Activated naive CD8-positive, alpha-beta T cell (primary cell): ENCODE data around the gene C15orf62.

Experiments used
- H3K27ac Mint-ChIP-seq: one replicate; pipeline ENCODE4 v1.8.0; 2021; ENCODE audit warnings: mixed read lengths
- H3K27me3 Mint-ChIP-seq: one replicate; pipeline ENCODE4 v1.8.0; 2021; ENCODE audit warnings: mixed read lengths
- H3K36me3 Mint-ChIP-seq: one replicate; pipeline ENCODE4 v1.8.0; 2021; ENCODE audit warnings: mixed read lengths
- H3K4me1 Mint-ChIP-seq: one replicate; pipeline ENCODE4 v1.8.0; 2021; ENCODE audit warnings: low read depth, mixed read lengths
- H3K4me3 Mint-ChIP-seq: one replicate; pipeline ENCODE4 v1.8.0; 2021; ENCODE audit warnings: mild to moderate bottlenecking, mixed read lengths
- H3K9me3 Mint-ChIP-seq: one replicate; pipeline ENCODE4 v1.8.0; 2021; ENCODE audit warnings: low read depth, mixed read lengths

The C15orf62 gene

GRCh38 chr15:40769274-40770146 is at the start of gene C15orf62:
C15orf62 (plus strand) TSS chr15:40769980; CDS start chr15:40770496, 516 bp downstream.
- Mint-ChIP-seq H3K4me1 (peaks cover 36% of the 10 kb centered on the region), H3K27me3 (no peaks in the 10 kb centered on the region), H3K4me3 (peak within 1 kb of the TSS; percentile 79), H3K9me3 (no peaks in the 10 kb centered on the region), H3K27ac (peak within 1 kb of the TSS; percentile 95), H3K36me3 (no peaks in the 10 kb centered on the region)

DNA sequence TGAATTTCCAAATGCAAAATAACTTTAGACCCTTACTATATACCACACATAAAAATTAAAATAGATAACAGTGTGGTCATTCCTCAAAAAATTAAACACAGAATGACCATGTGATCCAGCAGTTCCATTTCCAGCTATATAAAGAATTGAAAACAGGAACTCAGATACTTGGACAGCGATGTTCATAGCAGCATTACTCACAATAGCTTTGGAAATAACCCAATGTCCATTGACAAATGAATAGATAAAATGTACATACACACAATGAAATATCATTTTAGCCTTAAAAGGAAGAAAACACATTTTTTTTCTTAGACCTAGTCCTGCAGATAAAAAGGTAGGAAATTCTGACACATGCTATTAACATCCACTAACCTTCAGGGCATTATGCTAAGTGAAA is 48.1 kb upstream of the C15orf62 start:
- no peaks in the 10 kb centered on the region for H3K27me3 Mint-ChIP-seq
- no peak overlapping the region for H3K27ac Mint-ChIP-seq
- H3K9me3 Mint-ChIP-seq = no peaks in the 10 kb centered on the region
- H3K4me3 Mint-ChIP-seq = no peak overlapping the region
- peaks cover 9% of the 10 kb centered on the region for H3K4me1 Mint-ChIP-seq
- H3K36me3 Mint-ChIP-seq = peaks cover 2% of the 10 kb centered on the region

DNA sequence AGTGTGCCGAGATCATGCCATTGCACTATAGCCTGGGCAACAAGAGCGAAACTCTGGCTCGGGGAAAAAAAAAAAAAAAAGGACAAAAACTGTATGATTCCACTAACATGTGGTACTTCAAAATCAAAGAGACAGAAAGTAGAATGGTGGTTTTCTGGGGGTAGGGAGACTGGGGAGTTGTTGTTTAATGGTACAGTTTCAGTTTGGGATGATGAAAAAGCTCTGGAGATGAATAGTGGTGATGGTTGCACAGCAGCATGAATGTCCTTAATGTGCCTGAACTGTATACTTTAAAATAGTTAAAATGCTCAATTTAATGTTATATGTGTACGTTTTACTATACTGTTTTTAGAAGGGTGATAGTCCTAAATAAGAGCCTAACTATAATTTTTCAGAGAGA is 47.4 kb upstream of the C15orf62 start:
- no peaks in the 10 kb centered on the region for H3K27me3 Mint-ChIP-seq
- H3K9me3 Mint-ChIP-seq = no peaks in the 10 kb centered on the region
- peaks cover 9% of the 10 kb centered on the region for H3K4me1 Mint-ChIP-seq
- no peak overlapping the region for H3K27ac Mint-ChIP-seq
- H3K4me3 Mint-ChIP-seq = no peak overlapping the region
- peaks cover 2% of the 10 kb centered on the region for H3K36me3 Mint-ChIP-seq

- Mint-ChIP-seq H3K4me1 (peaks cover 9% of the 10 kb centered on the region), H3K36me3 (peaks cover 2% of the 10 kb centered on the region), H3K4me3 (no peak overlapping the region), H3K27me3 (no peaks in the 10 kb centered on the region), H3K27ac (no peak overlapping the region), H3K9me3 (no peaks in the 10 kb centered on the region)
Observed at GRCh38 chr15:40722934-40723333, 46.8 kb upstream of the C15orf62 start.

- Mint-ChIP-seq H3K4me3 (no peak overlapping the region), H3K27ac (no peak overlapping the region), H3K27me3 (no peaks in the 10 kb centered on the region), H3K4me1 (peaks cover 9% of the 10 kb centered on the region), H3K36me3 (peaks cover 2% of the 10 kb centered on the region), H3K9me3 (no peaks in the 10 kb centered on the region)
Observed at GRCh38 chr15:40723919-40724318, 45.9 kb upstream of the C15orf62 start.

DNA sequence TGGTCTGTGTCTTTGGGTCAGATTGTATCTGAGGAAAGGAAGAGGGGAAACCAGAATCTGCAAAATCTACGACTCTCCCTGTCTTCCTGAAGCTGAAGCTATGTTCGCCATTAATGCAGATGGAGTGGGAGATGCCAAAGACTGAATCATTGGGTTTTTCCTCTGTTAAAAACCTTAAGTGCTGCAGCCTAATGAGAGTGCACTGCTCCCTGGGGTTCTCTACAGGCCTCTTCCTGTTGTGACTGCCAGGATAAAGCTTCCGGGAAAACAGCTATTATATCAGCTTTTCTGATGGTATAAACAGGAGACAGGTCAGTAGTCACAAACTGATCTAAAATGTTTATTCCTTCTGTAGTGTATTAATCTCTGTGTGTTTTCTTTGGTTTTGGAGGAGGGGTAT is 38.7 kb upstream of the C15orf62 start:
- Mint-ChIP-seq H3K4me3 (no peak overlapping the region), H3K36me3 (peaks cover 3% of the 10 kb centered on the region), H3K9me3 (no peaks in the 10 kb centered on the region), H3K27me3 (no peaks in the 10 kb centered on the region), H3K27ac (no peak overlapping the region), H3K4me1 (no peaks in the 10 kb centered on the region)

DNA sequence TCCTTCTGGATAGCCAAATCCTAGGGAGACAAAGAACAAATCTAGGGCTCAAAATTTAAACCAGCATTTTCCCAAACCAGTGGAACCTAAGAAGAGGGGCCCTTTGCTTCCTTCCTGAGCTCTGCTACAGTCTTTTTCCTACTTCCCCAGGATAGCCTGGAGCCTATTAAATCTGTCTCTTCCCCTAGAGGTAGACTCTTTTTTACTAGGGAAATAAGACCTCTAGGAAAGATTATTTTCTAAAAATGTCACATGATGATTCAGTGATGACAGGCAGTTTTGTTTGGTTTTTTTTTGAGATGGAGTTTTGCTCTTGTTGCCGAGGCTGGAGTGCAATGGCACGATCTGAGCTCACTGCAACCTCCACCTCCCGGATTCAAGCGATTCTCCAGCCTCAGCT is 33.2 kb upstream of the C15orf62 start:
- no peaks in the 10 kb centered on the region for H3K9me3 Mint-ChIP-seq
- no peaks in the 10 kb centered on the region for H3K4me1 Mint-ChIP-seq
- no peak overlapping the region for H3K4me3 Mint-ChIP-seq
- H3K27ac Mint-ChIP-seq = no peak overlapping the region
- no peaks in the 10 kb centered on the region for H3K27me3 Mint-ChIP-seq
- H3K36me3 Mint-ChIP-seq = peaks cover 3% of the 10 kb centered on the region

GRCh38 chr15:40737048-40737447 is 32.7 kb upstream of the C15orf62 start:
- Mint-ChIP-seq H3K36me3 (peaks cover 3% of the 10 kb centered on the region), H3K27me3 (no peaks in the 10 kb centered on the region), H3K27ac (no peak overlapping the region), H3K4me3 (no peak overlapping the region), H3K4me1 (no peaks in the 10 kb centered on the region), H3K9me3 (no peaks in the 10 kb centered on the region)

DNA sequence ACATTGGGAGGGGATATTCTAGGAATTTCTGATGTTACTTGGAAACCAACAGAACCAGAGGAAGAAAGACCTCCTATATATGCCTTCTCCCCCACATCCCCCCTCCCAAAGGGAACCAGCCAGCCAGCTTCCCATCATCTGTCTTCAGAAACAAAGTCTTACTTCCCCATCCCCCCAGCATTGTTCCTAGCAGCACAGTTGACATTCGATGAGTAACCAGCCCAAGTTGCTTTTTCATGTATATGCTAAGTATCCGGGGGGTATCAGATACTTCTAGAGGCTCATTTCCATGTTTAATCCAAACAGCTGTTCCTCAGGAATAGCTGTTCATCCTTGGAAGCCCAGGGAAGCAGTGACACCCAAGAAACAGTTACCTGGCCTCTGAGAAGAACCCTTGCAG is 30.7 kb upstream of the C15orf62 start:
- Mint-ChIP-seq H3K27ac (no peak overlapping the region), H3K9me3 (no peaks in the 10 kb centered on the region), H3K36me3 (no peaks in the 10 kb centered on the region), H3K27me3 (no peaks in the 10 kb centered on the region), H3K4me1 (peaks cover 6% of the 10 kb centered on the region), H3K4me3 (no peak overlapping the region)

- H3K4me1 Mint-ChIP-seq = peaks cover 8% of the 10 kb centered on the region
- H3K27me3 Mint-ChIP-seq = no peaks in the 10 kb centered on the region
- no peak overlapping the region for H3K27ac Mint-ChIP-seq
- no peak overlapping the region for H3K4me3 Mint-ChIP-seq
- H3K36me3 Mint-ChIP-seq = no peaks in the 10 kb centered on the region
- no peaks in the 10 kb centered on the region for H3K9me3 Mint-ChIP-seq
Observed at GRCh38 chr15:40739854-40740253, 29.9 kb upstream of the C15orf62 start.

GRCh38 chr15:40743485-40743901 is 26.3 kb upstream of the C15orf62 start:
- H3K27me3 Mint-ChIP-seq = no peaks in the 10 kb centered on the region
- no peaks in the 10 kb centered on the region for H3K36me3 Mint-ChIP-seq
- peaks cover 8% of the 10 kb centered on the region for H3K4me1 Mint-ChIP-seq
- no peaks in the 10 kb centered on the region for H3K9me3 Mint-ChIP-seq
- H3K27ac Mint-ChIP-seq = peak overlapping the region; percentile 78
- no peak overlapping the region for H3K4me3 Mint-ChIP-seq

DNA sequence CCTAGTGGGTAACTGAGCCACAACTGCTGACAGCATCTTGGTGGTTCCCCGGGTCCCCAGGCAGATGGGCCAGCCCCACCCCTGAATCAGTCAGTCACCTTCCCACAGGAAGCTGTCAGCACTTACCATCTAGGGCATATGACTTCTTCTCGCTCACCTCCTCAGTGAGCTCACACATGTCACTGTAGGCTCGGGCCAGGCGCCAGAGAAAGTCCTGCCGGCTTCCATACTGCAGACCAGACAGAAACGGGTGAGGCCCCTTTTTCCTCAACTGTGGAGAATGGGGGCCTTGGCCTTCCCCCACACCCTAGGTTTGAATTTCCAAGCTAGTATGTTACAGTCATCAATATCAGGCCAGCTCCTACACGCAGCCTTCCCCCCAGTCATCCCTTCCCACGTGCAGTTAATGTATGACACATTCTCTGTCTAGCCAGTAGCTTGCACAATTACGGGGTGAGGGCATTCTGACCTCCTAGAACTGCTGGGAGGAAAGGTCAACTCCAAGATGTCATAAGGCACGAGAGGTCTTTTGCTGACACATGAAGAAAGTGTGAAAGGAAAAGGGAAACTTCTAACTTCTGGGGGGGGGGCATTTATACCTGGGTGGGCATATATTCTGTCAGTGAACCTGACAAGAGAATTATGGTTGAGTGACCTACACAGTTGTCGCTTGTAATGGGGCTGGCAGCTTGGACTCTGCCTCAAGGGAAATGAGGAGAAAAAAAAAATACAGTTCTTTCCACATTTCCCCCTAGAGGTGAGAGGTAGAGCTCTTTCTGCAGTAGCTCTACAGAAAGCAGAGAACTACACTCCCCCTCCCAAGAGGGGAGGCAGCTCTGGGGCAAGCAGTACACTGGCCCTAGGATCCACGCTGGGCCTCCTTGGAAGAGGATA is 25.6 kb upstream of the C15orf62 start:
- Mint-ChIP-seq H3K36me3 (no peaks in the 10 kb centered on the region), H3K27me3 (no peaks in the 10 kb centered on the region), H3K27ac (peak overlapping the region; percentile 78), H3K4me1 (peaks cover 8% of the 10 kb centered on the region), H3K4me3 (peak overlapping the region; percentile 21), H3K9me3 (no peaks in the 10 kb centered on the region)

DNA sequence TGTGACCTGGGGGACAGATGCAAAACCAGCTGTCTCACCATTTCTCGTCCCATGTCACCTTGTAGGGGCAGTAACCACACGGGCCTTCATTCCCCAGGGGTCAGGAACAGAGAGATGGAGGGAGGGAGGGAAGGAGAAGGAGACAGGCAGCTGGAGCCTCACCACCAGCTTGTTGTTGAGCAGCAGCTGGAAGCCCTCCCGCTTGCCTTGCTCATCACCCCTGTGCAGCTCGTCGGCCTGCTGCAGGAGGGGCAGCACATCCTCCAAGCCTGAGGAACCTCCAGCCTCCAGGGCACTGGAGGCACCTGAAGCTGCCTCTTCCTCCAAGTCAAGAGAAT is 25.0 kb upstream of the C15orf62 start:
- Mint-ChIP-seq H3K27me3 (no peaks in the 10 kb centered on the region), H3K27ac (peak overlapping the region; percentile 78), H3K36me3 (no peaks in the 10 kb centered on the region), H3K9me3 (no peaks in the 10 kb centered on the region), H3K4me3 (no peak overlapping the region), H3K4me1 (peaks cover 8% of the 10 kb centered on the region)

DNA sequence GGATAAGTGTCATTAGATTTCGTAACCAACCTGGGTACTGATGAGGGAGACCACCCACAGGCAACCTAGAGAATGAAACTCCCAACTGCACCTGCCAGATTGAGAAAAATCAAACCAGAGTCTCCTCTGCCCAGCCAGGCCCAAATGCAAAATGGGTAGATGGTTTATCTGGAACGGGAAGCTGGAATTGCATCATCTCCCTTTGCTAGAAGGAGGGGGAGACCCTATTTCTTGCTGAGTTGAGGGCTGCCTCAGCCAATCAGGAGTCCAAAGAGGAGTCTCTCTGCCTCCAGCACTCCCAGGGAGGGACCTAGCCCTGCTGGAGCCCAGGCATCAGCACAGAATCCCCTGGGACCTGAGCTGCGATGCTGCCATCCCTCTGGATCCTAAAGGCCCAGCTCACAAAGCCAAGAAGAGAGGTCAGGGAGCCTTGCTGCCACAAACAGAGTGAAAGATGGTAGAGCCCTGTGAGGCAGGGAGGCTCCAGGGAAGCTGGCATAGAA is 22.8 kb upstream of the C15orf62 start:
- Mint-ChIP-seq H3K9me3 (no peaks in the 10 kb centered on the region), H3K27me3 (no peaks in the 10 kb centered on the region), H3K4me1 (peaks cover 8% of the 10 kb centered on the region), H3K27ac (no peak overlapping the region), H3K36me3 (no peaks in the 10 kb centered on the region), H3K4me3 (no peak overlapping the region)
